GM18858 (cell line): Measurements from ENCODE around the gene TMEM167A.
"Not testable (repeated sequence)": the region's sequence is repeated elsewhere in the genome, so short reads cannot be mapped to it uniquely, and the experiment has no call there.

Experiments used
- ATAC-seq: cut with Tn5 transposase; IDR thresholded peaks from one replicate; pipeline ENCODE4 v1.9.1; 2021; ENCODE audit not compliant: unreplicated experiment

Gene TMEM167A

GRCh38 chr5:83090169-83090568 lies 13.0 kb upstream of the TMEM167A start:
- ATAC-seq: no peak

- no peak for ATAC-seq
These were observed 7.9 kb upstream of the TMEM167A start for GRCh38 chr5:83085106-83085505.

GRCh38 chr5:83084336-83084735 lies 7.1 kb upstream of the TMEM167A start:
- no peak for ATAC-seq

GRCh38 chr5:83082750-83083149 lies 5.6 kb upstream of the TMEM167A start:
- ATAC-seq: no peak

GRCh38 chr5:83077662-83078261 lies 568 bp upstream of the TMEM167A start:
- ATAC-seq: no peak

GRCh38 chr5:83072966-83073365 lies 4.2 kb downstream of the TMEM167A start:
- no peak for ATAC-seq

GRCh38 chr5:83071286-83072051 lies 5.7 kb downstream of the TMEM167A start:
- no peak for ATAC-seq

GRCh38 chr5:83069096-83069799 lies 7.9 kb downstream of the TMEM167A start:
- no peak for ATAC-seq

- not testable (repeated sequence) for ATAC-seq
These were observed 9.8 kb downstream of the TMEM167A start for GRCh38 chr5:83067377-83067776.

- ATAC-seq: no peak
These were observed 10.6 kb downstream of the TMEM167A start for GRCh38 chr5:83066548-83067110.

- no peak for ATAC-seq
These were observed 17.9 kb downstream of the TMEM167A start for GRCh38 chr5:83059341-83059740.

- ATAC-seq: no peak
These were observed 18.5 kb downstream of the TMEM167A start for GRCh38 chr5:83058726-83059125.

- no peak for ATAC-seq
These were observed 22.0 kb downstream of the TMEM167A start for GRCh38 chr5:83055166-83055565.

- no peak for ATAC-seq
These were observed 26.4 kb downstream of the TMEM167A start for GRCh38 chr5:83050723-83051340.

GRCh38 chr5:83049370-83049885 lies 27.8 kb downstream of the TMEM167A start:
- no peak for ATAC-seq

- no peak for ATAC-seq
These were observed 28.4 kb downstream of the TMEM167A start for GRCh38 chr5:83048811-83049210.

GRCh38 chr5:83048277-83048676 lies 28.9 kb downstream of the TMEM167A start:
- ATAC-seq: no peak

- ATAC-seq: no peak
These were observed 32.3 kb downstream of the TMEM167A start for GRCh38 chr5:83044926-83045325.

GRCh38 chr5:83042507-83042906 lies 34.7 kb downstream of the TMEM167A start:
- no peak for ATAC-seq

- no peak for ATAC-seq
These were observed 38.3 kb downstream of the TMEM167A start for GRCh38 chr5:83038924-83039323.

- ATAC-seq: no peak
These were observed 40.1 kb downstream of the TMEM167A start for GRCh38 chr5:83036991-83037575.
